Neuronal stem cell (in vitro differentiated cells): ENCODE data around the gene C12orf60.

Experiments used
- DNase-seq: peaks from one replicate; pipeline ENCODE4 v3.0.0-alpha.2; 2013; ENCODE audit warnings: low spot score
- H2AFZ ChIP-seq: one replicate; pipeline ENCODE4 v1.6.1; 2013; ENCODE audit warnings: mild to moderate bottlenecking, low read length, inconsistent platforms
- H2AK5ac ChIP-seq: 2 replicates; pipeline ENCODE4 v1.6.1; 2013; ENCODE audit warnings: low read depth, mild to moderate bottlenecking, inconsistent platforms, low read length, moderate library complexity, mixed read lengths
- H2BK120ac ChIP-seq: 2 replicates; pipeline ENCODE4 v1.6.1; 2013; ENCODE audit warnings: low read depth, mild to moderate bottlenecking, inconsistent platforms, low read length, moderate library complexity, mixed read lengths
- H2BK12ac ChIP-seq: one replicate; pipeline ENCODE4 v1.6.1; 2013; ENCODE audit warnings: low read length, inconsistent platforms
- H2BK15ac ChIP-seq: 2 replicates; pipeline ENCODE4 v1.6.1; 2013; ENCODE audit warnings: mild to moderate bottlenecking, low read length, inconsistent platforms, mixed read lengths
- H2BK5ac ChIP-seq: one replicate; pipeline ENCODE4 v1.6.1; 2013; ENCODE audit warnings: inconsistent platforms, mild to moderate bottlenecking, low read length, moderate library complexity
- H3K14ac ChIP-seq: one replicate; pipeline ENCODE4 v1.6.1; 2013; ENCODE audit warnings: low read length, inconsistent platforms
- H3K18ac ChIP-seq: 2 replicates; pipeline ENCODE4 v1.6.1; 2013; ENCODE audit warnings: low read length, inconsistent platforms
- H3K23ac ChIP-seq: 2 replicates; pipeline ENCODE4 v1.6.1; 2013; ENCODE audit warnings: low read depth, mild to moderate bottlenecking, mixed read lengths, low read length, inconsistent platforms; ENCODE audit not compliant: poor library complexity
- H3K27ac ChIP-seq: replicated peaks from 3 replicates; pipeline ENCODE4 v1.5.1; 2013; ENCODE audit warnings: low read length, inconsistent platforms
- H3K27me3 ChIP-seq, 3 experiments: 2 replicates each; pipeline ENCODE4 v1.6.1; 2013; ENCODE audit warnings: low read length in 3 of 3, mild to moderate bottlenecking in 2 of 3, inconsistent platforms in 1 of 3, low read depth in 1 of 3, mixed read lengths in 1 of 3, moderate library complexity in 1 of 3; ENCODE audit not compliant: control insufficient read depth in 3 of 3, insufficient read depth in 3 of 3
- H3K36me3 ChIP-seq, 2 donors: replicated peaks in 1 of 2; 2 replicates each; pipeline ENCODE4 v1.6.1; 2013; ENCODE audit warnings: low read length in 2 of 2; ENCODE audit not compliant: control insufficient read depth in 2 of 2, insufficient read depth in 2 of 2
- H3K4ac ChIP-seq: 2 replicates; pipeline ENCODE4 v1.6.1; 2013; ENCODE audit warnings: inconsistent platforms, mild to moderate bottlenecking, low read length, moderate library complexity
- H3K4me1 ChIP-seq, 2 donors: 1 replicate in 1 of 2; 2 replicates in 1 of 2; pipeline ENCODE4 v1.6.1; 2013; ENCODE audit warnings: low read length in 2 of 2, low read depth in 1 of 2; ENCODE audit not compliant: control insufficient read depth in 2 of 2, insufficient read depth in 1 of 2
- H3K4me2 ChIP-seq: one replicate; pipeline ENCODE4 v1.6.1; 2013; ENCODE audit warnings: mild to moderate bottlenecking, low read length, inconsistent platforms; ENCODE audit not compliant: insufficient read depth, poor library complexity, severe bottlenecking
- H3K4me3 ChIP-seq, 2 donors: 2 replicates each; pipeline ENCODE4 v1.5.1; 2013; ENCODE audit warnings: low read length in 2 of 2, mild to moderate bottlenecking in 2 of 2, inconsistent platforms in 1 of 2, moderate library complexity in 1 of 2
- H3K79me1 ChIP-seq: one replicate; pipeline ENCODE4 v1.6.1; 2013; ENCODE audit warnings: low read depth, mild to moderate bottlenecking, inconsistent platforms, low read length, moderate library complexity
- H3K9ac ChIP-seq: one replicate; pipeline ENCODE4 v1.6.1; 2013; ENCODE audit warnings: mild to moderate bottlenecking, low read depth, low read length, inconsistent platforms; ENCODE audit not compliant: poor library complexity
- H3K9me3 ChIP-seq, 2 donors: replicated peaks in 1 of 2; 2 replicates each; pipeline versions ENCODE3 to v1.6.1; 2013; ENCODE audit warnings: low read length in 2 of 2, mild to moderate bottlenecking in 2 of 2, inconsistent platforms in 1 of 2, low read depth in 1 of 2, mixed read lengths in 1 of 2, moderate library complexity in 1 of 2; ENCODE audit not compliant: control insufficient read depth in 2 of 2, insufficient read depth in 1 of 2
- H4K8ac ChIP-seq: one replicate; pipeline ENCODE4 v1.6.1; 2013; ENCODE audit warnings: low read depth, mild to moderate bottlenecking, inconsistent platforms, low read length, moderate library complexity
- H4K91ac ChIP-seq: one replicate; pipeline ENCODE4 v1.6.1; 2013; ENCODE audit warnings: low read length, low read depth, mild to moderate bottlenecking, inconsistent platforms; ENCODE audit not compliant: poor library complexity
- WGBS, 2 donors: extraction: QIAGEN DNeasy Blood & Tissue Kit; methylation state at CpG; one replicate each; pipeline ENCODE4 v1.1.7; 2013; ENCODE audit warnings: missing lambda C conversion rate in 2 of 2, mixed read lengths in 1 of 2; ENCODE audit not compliant: insufficient read length in 2 of 2, insufficient replicate concordance in 1 of 2; ENCODE audit errors: extremely low coverage in 2 of 2; 5-methylcytosine and 5-hydroxymethylcytosine counted together

The C12orf60 gene

GRCh38 chr12:14774074-14774905, 29.2 kb upstream of the C12orf60 start:
- peak overlapping the region; percentile 89 for H2AFZ ChIP-seq
- peak overlapping the region; percentile 18 for H2AK5ac ChIP-seq
- H3K4ac ChIP-seq: no peak overlapping the region
- no peak overlapping the region for H4K91ac ChIP-seq
- H3K79me1 ChIP-seq: peaks cover 5% of the 10 kb centered on the region
- H3K14ac ChIP-seq: peak overlapping the region; percentile 43
- H3K27me3 ChIP-seq: peaks cover 0 to 9% (median 0%) of the 10 kb centered on the region in 3 experiments
- WGBS, 2 donors: no CpG with 5 or more reads among the region's 67 CpGs
- peak overlapping the region; percentile 66 to 93 for H3K4me3 ChIP-seq
- H3K9me3 ChIP-seq: peaks cover 0 to 8% of the 10 kb centered on the region in 2 donors
- H3K4me2 ChIP-seq: peak overlapping the region; percentile 74
- peak; percentile 87 for DNase-seq
- no peak overlapping the region for H2BK12ac ChIP-seq
- peak overlapping the region; percentile 62 for H2BK15ac ChIP-seq
- peak overlapping the region; percentile 91 for H3K9ac ChIP-seq
- H3K23ac ChIP-seq: peak overlapping the region; percentile 90
- H3K27ac ChIP-seq: peak overlapping the region; percentile 43
- H2BK120ac ChIP-seq: no peak overlapping the region
- H3K36me3 ChIP-seq: no peaks in the 10 kb centered on the region
- H4K8ac ChIP-seq: no peak overlapping the region
- H2BK5ac ChIP-seq: no peak overlapping the region
- H3K18ac ChIP-seq: peak overlapping the region; percentile 99
- peaks cover under 1 to 5% of the 10 kb centered on the region in 2 donors for H3K4me1 ChIP-seq

GRCh38 chr12:14774906-14775635, 28.4 kb upstream of the C12orf60 start:
- Histone ChIP-seq H2BK120ac (no peak overlapping the region), H3K4me1 (peaks cover 0 to 5% of the 10 kb centered on the region in 2 donors), H3K9ac (peak overlapping the region; percentile 91), H4K8ac (no peak overlapping the region), H2AFZ (peak overlapping the region; percentile 89), H2BK12ac (no peak overlapping the region), H3K9me3 (peaks cover 0 to 8% of the 10 kb centered on the region in 2 donors), H3K18ac (peak overlapping the region; percentile 99), H3K27ac (no peak overlapping the region), H3K14ac (peak overlapping the region; percentile 43), H3K36me3 (no peaks in the 10 kb centered on the region), H3K79me1 (peaks cover 2% of the 10 kb centered on the region), H3K4me2 (peak overlapping the region; percentile 74), H2BK15ac (peak overlapping the region; percentile 62), H3K4ac (no peak overlapping the region), H2BK5ac (no peak overlapping the region), H3K23ac (peak overlapping the region; percentile 90), H4K91ac (no peak overlapping the region), H2AK5ac (no peak overlapping the region), H3K27me3 (peaks cover 0 to 9% (median 0%) of the 10 kb centered on the region in 3 experiments), H3K4me3 (peak overlapping the region; percentile 66 to 93)
- WGBS, 2 donors: no CpG with 5 or more reads among the region's 34 CpGs
- DNase-seq: no peak

- Histone ChIP-seq H2BK12ac (no peak overlapping the region), H3K27ac (no peak overlapping the region), H2BK120ac (no peak overlapping the region), H3K9me3 (peaks cover 0 to 7% of the 10 kb centered on the region in 2 donors), H3K4me3 (no peak overlapping the region), H3K23ac (no peak overlapping the region), H2AFZ (no peak overlapping the region), H2BK5ac (no peak overlapping the region), H2BK15ac (no peak overlapping the region), H3K18ac (no peak overlapping the region), H3K4me2 (no peak overlapping the region), H3K14ac (no peak overlapping the region), H2AK5ac (no peak overlapping the region), H3K9ac (no peak overlapping the region), H3K27me3 (peaks cover 0 to 9% (median 0%) of the 10 kb centered on the region in 3 experiments), H4K91ac (no peak overlapping the region), H3K79me1 (peaks cover 2% of the 10 kb centered on the region), H3K4me1 (peaks cover 0 to 5% of the 10 kb centered on the region in 2 donors), H4K8ac (no peak overlapping the region), H3K36me3 (no peaks in the 10 kb centered on the region), H3K4ac (no peak overlapping the region)
- no peak for DNase-seq
- WGBS, 2 donors: no CpG with 5 or more reads among the region's 1 CpG
These were observed 27.9 kb upstream of the C12orf60 start for GRCh38 chr12:14775636-14775980.
